Activated CD8-positive, alpha-beta T cell treated with anti-CD3 and anti-CD28 coated beads for 36 hours (primary cell): Measurements from ENCODE around the gene CDH12. TPM values are rescaled to one million over a fixed set of nuclear protein-coding genes. Genes with fewer than 3 reads are reported as not detected.

Experiments
- ATAC-seq: fragments of 200-7000 bp; cut with Tn5 transposase; one replicate; pipeline ENCODE4 v1.10.0; 2021; ENCODE audit warnings: mild to moderate bottlenecking, moderate library complexity
- CTCF ChIA-PET: fragments of 350-600 bp; sonication (Branson Sonifier 250); formaldehyde crosslinking; loops from one replicate; lab custom pipeline; 2021; ENCODE audit warnings: antibody characterized with exemption; lab: Charles Lee
- POLR2A ChIA-PET: fragments of 350-600 bp; sonication (Branson Sonifier 250); formaldehyde crosslinking; loops from one replicate; lab custom pipeline; 2021; ENCODE audit warnings: antibody characterized with exemption; lab: Charles Lee
- DNase-seq: peaks from one replicate; pipeline ENCODE4 v3.0.0-alpha.2; 2020
- H3K27ac Mint-ChIP-seq: one replicate; pipeline ENCODE4 v1.8.0; 2021; ENCODE audit warnings: mild to moderate bottlenecking, mixed read lengths
- H3K27me3 Mint-ChIP-seq: one replicate; pipeline ENCODE4 v1.8.0; 2021; ENCODE audit warnings: mixed read lengths
- H3K36me3 Mint-ChIP-seq: one replicate; pipeline ENCODE4 v1.8.0; 2021; ENCODE audit warnings: low read depth, mixed read lengths
- H3K4me1 Mint-ChIP-seq: one replicate; pipeline ENCODE4 v1.8.0; 2021; ENCODE audit warnings: low read depth, mixed read lengths
- H3K4me3 Mint-ChIP-seq: one replicate; pipeline ENCODE4 v1.8.0; 2021; ENCODE audit warnings: mild to moderate bottlenecking, moderate library complexity, mixed read lengths
- H3K9me3 Mint-ChIP-seq: one replicate; pipeline ENCODE4 v1.8.0; 2021; ENCODE audit warnings: mixed read lengths
- CTCF ChIP-seq: fragments of 200-600 bp; IDR thresholded peaks from one replicate; pipeline ENCODE4 v1.8.0; 2022; ENCODE audit warnings: antibody characterized with exemption, mild to moderate bottlenecking
- intact Hi-C: fragments of 100-400 bp; cut with micrococcal nuclease; formaldehyde crosslinking; loops from one replicate; pipeline ENCODE4 v1.10.0; 2022
- total RNA-seq, 2 experiments: library from RNA; stranded (reverse); gene quantifications; one replicate each; pipeline ENCODE4 v1.2.3, GENCODE V29; 2021

Gene CDH12
- total RNA-seq, 2 experiments from 2014 or later: not detected

- no peaks in the 10 kb centered on the region for H3K4me1 Mint-ChIP-seq
- no peak overlapping the region for H3K27ac Mint-ChIP-seq
- intact Hi-C loops: no loop called here
- no peaks in the 10 kb centered on the region for H3K27me3 Mint-ChIP-seq
- ChIA-PET POLR2A (no interaction called here), CTCF (no interaction called here)
- H3K4me3 Mint-ChIP-seq: no peak overlapping the region
- no peak for ATAC-seq
- peaks cover 4% of the 10 kb centered on the region for H3K9me3 Mint-ChIP-seq
- H3K36me3 Mint-ChIP-seq: no peaks in the 10 kb centered on the region
- no peak for DNase-seq
- TF ChIP-seq CTCF: no peak
Measured at GRCh38 chr5:21858441-21858840, 994.7 kb downstream of the CDH12 start.

- CTCF ChIA-PET: no interaction called here
Measured at GRCh38 chr5:21856987-21857386, 996.2 kb downstream of the CDH12 start.

GRCh38 chr5:21847300-21847699 lies 1005.8 kb downstream of the CDH12 start:
- intact Hi-C loops: no loop called here
- H3K27ac Mint-ChIP-seq: no peak overlapping the region
- peaks cover 5% of the 10 kb centered on the region for H3K9me3 Mint-ChIP-seq
- DNase-seq: no peak
- TF ChIP-seq CTCF: no peak
- no peak for ATAC-seq
- ChIA-PET POLR2A (no interaction called here), CTCF (no interaction called here)
- no peaks in the 10 kb centered on the region for H3K36me3 Mint-ChIP-seq
- no peak overlapping the region for H3K4me3 Mint-ChIP-seq
- no peaks in the 10 kb centered on the region for H3K27me3 Mint-ChIP-seq
- no peaks in the 10 kb centered on the region for H3K4me1 Mint-ChIP-seq

More at GRCh38 chr5:21856987-21857386, 996.2 kb downstream of the CDH12 start:
- Mint-ChIP-seq H3K9me3 (peaks cover 6% of the 10 kb centered on the region), H3K27me3 (no peaks in the 10 kb centered on the region), H3K4me1 (no peaks in the 10 kb centered on the region), H3K27ac (no peak overlapping the region), H3K36me3 (no peaks in the 10 kb centered on the region), H3K4me3 (no peak overlapping the region)
- DNase-seq (no peak), ATAC-seq (no peak)
- TF ChIP-seq CTCF: no peak
- POLR2A ChIA-PET: interaction anchor here (0.6 kb wide), 1 partner anchor 9 kb away, joined by 3 read pairs; no protein-coding TSS in a partner anchor
- intact Hi-C loops: no loop called here

DNA sequence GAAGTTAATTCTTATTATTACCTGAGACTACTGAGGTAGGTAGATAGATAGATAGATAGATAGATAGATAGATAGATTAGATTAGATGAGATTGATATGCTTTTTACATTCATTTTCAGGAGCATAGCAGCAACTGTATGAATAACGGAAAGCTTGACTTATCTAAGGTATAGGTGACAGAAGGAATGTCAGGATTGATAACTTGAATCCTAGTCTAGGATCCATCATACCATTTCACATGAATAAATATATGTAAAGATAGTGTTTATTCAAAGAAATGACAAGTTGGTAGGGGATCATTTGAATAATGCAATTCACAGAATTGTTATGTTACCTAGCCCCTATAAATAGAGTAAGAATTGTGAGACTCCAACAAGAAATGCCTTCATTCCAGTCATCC lies 1008.2 kb downstream of the CDH12 start:
- Mint-ChIP-seq H3K9me3 (peaks cover 5% of the 10 kb centered on the region), H3K4me3 (no peak overlapping the region), H3K4me1 (no peaks in the 10 kb centered on the region), H3K27me3 (no peaks in the 10 kb centered on the region), H3K36me3 (no peaks in the 10 kb centered on the region), H3K27ac (no peak overlapping the region)
- TF ChIP-seq CTCF: no peak
- intact Hi-C loops: no loop called here
- ATAC-seq (no peak), DNase-seq (no peak)
- CTCF ChIA-PET: no interaction called here
- POLR2A ChIA-PET: interaction anchor here (0.7 kb wide), 1 partner anchor 50 kb away, joined by 3 read pairs; no protein-coding TSS in a partner anchor

DNA sequence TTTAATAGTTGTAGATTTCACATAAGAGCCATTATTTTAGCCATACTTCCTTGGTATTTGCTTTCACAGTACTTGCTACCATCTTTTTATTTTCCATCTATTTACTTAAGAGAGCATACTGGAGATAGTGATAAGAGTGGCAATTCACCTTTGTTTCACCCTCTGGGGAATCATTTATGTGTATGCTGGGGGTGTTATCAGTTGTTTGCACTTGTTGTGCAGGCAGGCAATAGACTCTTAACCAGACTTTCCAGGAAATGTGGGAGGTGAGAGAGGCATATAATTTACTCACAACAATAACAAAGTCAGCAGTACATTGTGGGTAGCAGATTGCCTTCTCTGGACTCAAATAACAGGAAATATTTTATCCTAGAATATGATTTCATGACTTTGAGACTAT lies 1018.3 kb downstream of the CDH12 start:
- peaks cover 9% of the 10 kb centered on the region for H3K9me3 Mint-ChIP-seq
- no peak overlapping the region for H3K27ac Mint-ChIP-seq
- H3K4me3 Mint-ChIP-seq: no peak overlapping the region
- intact Hi-C loops: no loop called here
- POLR2A ChIA-PET: no interaction called here
- no peaks in the 10 kb centered on the region for H3K36me3 Mint-ChIP-seq
- no peak for ATAC-seq
- TF ChIP-seq CTCF: no peak
- H3K27me3 Mint-ChIP-seq: no peaks in the 10 kb centered on the region
- H3K4me1 Mint-ChIP-seq: no peaks in the 10 kb centered on the region
- no peak for DNase-seq
- CTCF ChIA-PET: no interaction called here
